SK-N-SH treated with all-trans-retinoic acid at 6 μM for 48 hours (cell line): ENCODE measurements around the gene KSR2.

Experiments
- ATAC-seq: fragments of 200-7000 bp; cut with Tn5 transposase; 3 replicates; pipeline ENCODE4 v1.9.1; 2020; ENCODE audit warnings: mild to moderate bottlenecking, moderate library complexity
- ARNTL ChIP-seq: fragments of 450-650 bp; formaldehyde crosslinking; IDR thresholded peaks from 2 replicates; pipeline ENCODE4 v1.5.0; 2020; ENCODE audit warnings: low read depth, mild to moderate bottlenecking, moderate library complexity, borderline replicate concordance
- BACH2 ChIP-seq: fragments of 250-450 bp; sonication (Bioruptor Pico); IDR thresholded peaks from 2 replicates; pipeline ENCODE4 v1.9.0; 2021; ENCODE audit warnings: mild to moderate bottlenecking, borderline replicate concordance
- CSDC2 ChIP-seq: fragments of 250-450 bp; sonication (Bioruptor Pico); IDR thresholded peaks from 2 replicates; pipeline ENCODE4 v1.5.0; 2020; ENCODE audit warnings: mild to moderate bottlenecking, moderate library complexity
- ESRRG ChIP-seq: fragments of 250-450 bp; sonication (Bioruptor Pico); IDR thresholded peaks from 2 replicates; pipeline ENCODE4 v1.6.1; 2021; ENCODE audit warnings: mild to moderate bottlenecking
- GLIS3 ChIP-seq: fragments of 250-450 bp; sonication (Bioruptor Pico); IDR thresholded peaks from 2 replicates; pipeline ENCODE4 v1.5.0; 2020; ENCODE audit warnings: mild to moderate bottlenecking, moderate library complexity
- OSR1 ChIP-seq: fragments of 250-450 bp; sonication (Bioruptor Pico); IDR thresholded peaks from 2 replicates; pipeline ENCODE4 v1.8.0; 2022; ENCODE audit warnings: moderate library complexity, mild to moderate bottlenecking, inconsistent platforms
- PPARA ChIP-seq: fragments of 250-450 bp; sonication (Bioruptor Pico); IDR thresholded peaks from 2 replicates; pipeline ENCODE4 v1.5.0; 2020; ENCODE audit warnings: mild to moderate bottlenecking, borderline replicate concordance
- RARB ChIP-seq: fragments of 250-450 bp; sonication (Bioruptor Pico); IDR thresholded peaks from 2 replicates; pipeline ENCODE4 v1.8.0; 2021; ENCODE audit warnings: mild to moderate bottlenecking, moderate library complexity
- SNAI2 ChIP-seq: fragments of 250-450 bp; sonication (Bioruptor Pico); IDR thresholded peaks from 2 replicates; pipeline ENCODE4 v1.5.0; 2020; ENCODE audit warnings: mild to moderate bottlenecking, moderate library complexity
- TCF4 ChIP-seq: fragments of 250-450 bp; sonication (Bioruptor Pico); IDR thresholded peaks from 2 replicates; pipeline ENCODE4 v1.8.0; 2021; ENCODE audit warnings: mild to moderate bottlenecking, moderate library complexity, borderline replicate concordance
- TOX ChIP-seq: fragments of 250-450 bp; sonication (Bioruptor Pico); IDR thresholded peaks from 2 replicates; pipeline ENCODE4 v1.8.0; 2021; ENCODE audit warnings: mild to moderate bottlenecking, moderate library complexity, borderline replicate concordance
- ZC3H10 ChIP-seq: fragments of 250-450 bp; sonication (Bioruptor Pico); IDR thresholded peaks from 2 replicates; pipeline ENCODE4 v1.5.1; 2021; ENCODE audit warnings: mild to moderate bottlenecking, moderate library complexity
- ZFP30 ChIP-seq: fragments of 450-650 bp; formaldehyde crosslinking; IDR thresholded peaks from 2 replicates; pipeline ENCODE4 v1.5.0; 2022; ENCODE audit warnings: mild to moderate bottlenecking, moderate library complexity
- ZNF565 ChIP-seq: fragments of 450-650 bp; formaldehyde crosslinking; conservative IDR thresholded peaks from 2 replicates; pipeline ENCODE4 v1.5.0; 2020; ENCODE audit warnings: low read depth, mild to moderate bottlenecking, moderate library complexity
- ZNF70 ChIP-seq: fragments of 450-650 bp; formaldehyde crosslinking; IDR thresholded peaks from 2 replicates; pipeline ENCODE4 v1.5.0; 2020; ENCODE audit warnings: mild to moderate bottlenecking, moderate library complexity
- TF ChIP-seq, protein P1 (sequence below): fragments of 250-450 bp; sonication (Bioruptor Pico); IDR thresholded peaks from 2 replicates; pipeline ENCODE4 v1.5.0; 2020; ENCODE audit warnings: mild to moderate bottlenecking, moderate library complexity
- TF ChIP-seq, protein P2 (sequence below): fragments of 250-450 bp; sonication (Bioruptor Pico); IDR thresholded peaks from 2 replicates; pipeline ENCODE4 v1.8.0; 2020; ENCODE audit warnings: mild to moderate bottlenecking, moderate library complexity, borderline replicate concordance
- TF ChIP-seq, protein P3 (sequence below): fragments of 250-450 bp; sonication (Bioruptor Pico); IDR thresholded peaks from 2 replicates; pipeline ENCODE4 v1.8.0; 2021; ENCODE audit warnings: low read depth, mild to moderate bottlenecking, moderate library complexity, borderline replicate concordance

The KSR2 gene

DNA sequence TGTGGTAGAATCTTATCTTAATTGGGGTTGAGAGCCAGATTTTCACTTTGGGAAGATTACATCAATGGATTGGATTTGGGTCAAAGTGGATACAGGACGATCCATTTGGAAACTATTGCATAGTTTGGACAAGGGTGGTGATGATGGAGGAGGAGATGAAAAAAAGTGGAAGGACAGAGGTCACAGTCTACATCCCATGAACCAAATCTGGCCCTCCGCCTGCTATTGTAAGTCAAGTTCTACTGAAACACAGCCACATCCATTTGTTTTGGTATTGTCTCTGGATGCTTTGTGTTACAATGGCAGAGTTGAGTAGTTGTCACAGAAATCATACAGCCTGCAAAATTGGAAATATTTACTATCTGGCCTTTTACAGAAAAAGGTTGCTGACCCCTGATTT, 310.6 kb downstream of the KSR2 start:
- ATAC-seq: no peak
- TF ChIP-seq, protein P1, sequence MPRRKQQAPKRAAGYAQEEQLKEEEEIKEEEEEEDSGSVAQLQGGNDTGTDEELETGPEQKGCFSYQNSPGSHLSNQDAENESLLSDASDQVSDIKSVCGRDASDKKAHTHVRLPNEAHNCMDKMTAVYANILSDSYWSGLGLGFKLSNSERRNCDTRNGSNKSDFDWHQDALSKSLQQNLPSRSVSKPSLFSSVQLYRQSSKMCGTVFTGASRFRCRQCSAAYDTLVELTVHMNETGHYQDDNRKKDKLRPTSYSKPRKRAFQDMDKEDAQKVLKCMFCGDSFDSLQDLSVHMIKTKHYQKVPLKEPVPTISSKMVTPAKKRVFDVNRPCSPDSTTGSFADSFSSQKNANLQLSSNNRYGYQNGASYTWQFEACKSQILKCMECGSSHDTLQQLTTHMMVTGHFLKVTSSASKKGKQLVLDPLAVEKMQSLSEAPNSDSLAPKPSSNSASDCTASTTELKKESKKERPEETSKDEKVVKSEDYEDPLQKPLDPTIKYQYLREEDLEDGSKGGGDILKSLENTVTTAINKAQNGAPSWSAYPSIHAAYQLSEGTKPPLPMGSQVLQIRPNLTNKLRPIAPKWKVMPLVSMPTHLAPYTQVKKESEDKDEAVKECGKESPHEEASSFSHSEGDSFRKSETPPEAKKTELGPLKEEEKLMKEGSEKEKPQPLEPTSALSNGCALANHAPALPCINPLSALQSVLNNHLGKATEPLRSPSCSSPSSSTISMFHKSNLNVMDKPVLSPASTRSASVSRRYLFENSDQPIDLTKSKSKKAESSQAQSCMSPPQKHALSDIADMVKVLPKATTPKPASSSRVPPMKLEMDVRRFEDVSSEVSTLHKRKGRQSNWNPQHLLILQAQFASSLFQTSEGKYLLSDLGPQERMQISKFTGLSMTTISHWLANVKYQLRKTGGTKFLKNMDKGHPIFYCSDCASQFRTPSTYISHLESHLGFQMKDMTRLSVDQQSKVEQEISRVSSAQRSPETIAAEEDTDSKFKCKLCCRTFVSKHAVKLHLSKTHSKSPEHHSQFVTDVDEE (CRISPR knock-in tag): no peak
- TF ChIP-seq, protein P2, sequence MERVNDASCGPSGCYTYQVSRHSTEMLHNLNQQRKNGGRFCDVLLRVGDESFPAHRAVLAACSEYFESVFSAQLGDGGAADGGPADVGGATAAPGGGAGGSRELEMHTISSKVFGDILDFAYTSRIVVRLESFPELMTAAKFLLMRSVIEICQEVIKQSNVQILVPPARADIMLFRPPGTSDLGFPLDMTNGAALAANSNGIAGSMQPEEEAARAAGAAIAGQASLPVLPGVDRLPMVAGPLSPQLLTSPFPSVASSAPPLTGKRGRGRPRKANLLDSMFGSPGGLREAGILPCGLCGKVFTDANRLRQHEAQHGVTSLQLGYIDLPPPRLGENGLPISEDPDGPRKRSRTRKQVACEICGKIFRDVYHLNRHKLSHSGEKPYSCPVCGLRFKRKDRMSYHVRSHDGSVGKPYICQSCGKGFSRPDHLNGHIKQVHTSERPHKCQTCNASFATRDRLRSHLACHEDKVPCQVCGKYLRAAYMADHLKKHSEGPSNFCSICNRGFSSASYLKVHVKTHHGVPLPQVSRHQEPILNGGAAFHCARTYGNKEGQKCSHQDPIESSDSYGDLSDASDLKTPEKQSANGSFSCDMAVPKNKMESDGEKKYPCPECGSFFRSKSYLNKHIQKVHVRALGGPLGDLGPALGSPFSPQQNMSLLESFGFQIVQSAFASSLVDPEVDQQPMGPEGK (CRISPR knock-in tag): no peak
- TF ChIP-seq, protein P3, sequence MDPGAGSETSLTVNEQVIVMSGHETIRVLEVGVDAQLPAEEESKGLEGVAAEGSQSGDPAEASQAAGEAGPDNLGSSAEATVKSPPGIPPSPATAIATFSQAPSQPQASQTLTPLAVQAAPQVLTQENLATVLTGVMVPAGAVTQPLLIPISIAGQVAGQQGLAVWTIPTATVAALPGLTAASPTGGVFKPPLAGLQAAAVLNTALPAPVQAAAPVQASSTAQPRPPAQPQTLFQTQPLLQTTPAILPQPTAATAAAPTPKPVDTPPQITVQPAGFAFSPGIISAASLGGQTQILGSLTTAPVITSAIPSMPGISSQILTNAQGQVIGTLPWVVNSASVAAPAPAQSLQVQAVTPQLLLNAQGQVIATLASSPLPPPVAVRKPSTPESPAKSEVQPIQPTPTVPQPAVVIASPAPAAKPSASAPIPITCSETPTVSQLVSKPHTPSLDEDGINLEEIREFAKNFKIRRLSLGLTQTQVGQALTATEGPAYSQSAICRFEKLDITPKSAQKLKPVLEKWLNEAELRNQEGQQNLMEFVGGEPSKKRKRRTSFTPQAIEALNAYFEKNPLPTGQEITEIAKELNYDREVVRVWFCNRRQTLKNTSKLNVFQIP: no peak
- no peak for TF ChIP-seq OSR1 (CRISPR knock-in tag)
- TF ChIP-seq ZC3H10 (CRISPR knock-in tag): no peak
- TF ChIP-seq CSDC2: no peak

DNA sequence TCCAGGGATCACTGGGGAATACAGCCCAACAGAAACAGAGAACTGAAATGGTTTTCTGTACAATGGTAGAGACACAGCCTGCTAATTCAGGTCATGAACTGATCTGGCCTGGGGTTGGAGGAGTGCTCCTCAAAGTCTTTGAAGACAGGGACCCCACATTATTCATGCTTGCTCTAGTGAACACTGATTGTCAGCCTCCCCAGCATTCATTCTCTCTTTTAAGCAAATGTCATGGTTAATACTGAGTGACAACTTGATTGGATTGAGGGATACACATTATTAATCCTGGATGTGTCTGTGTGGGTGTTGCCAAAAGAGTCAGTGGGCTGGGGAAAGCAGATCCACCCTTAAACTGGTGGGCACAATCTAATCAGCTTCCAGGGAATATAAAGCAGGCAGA, 319.0 kb downstream of the KSR2 start:
- ATAC-seq: no peak
- TF ChIP-seq ESRRG (CRISPR knock-in tag) (no peak), SNAI2 (CRISPR knock-in tag) (no peak), TCF4 (CRISPR knock-in tag) (no peak), TOX (CRISPR knock-in tag) (no peak), OSR1 (CRISPR knock-in tag) (no peak), RARB (CRISPR knock-in tag) (no peak), ZFP30 (CRISPR knock-in tag) (no peak), PPARA (no peak), ZNF565 (no peak), ZNF70 (CRISPR knock-in tag) (no peak), GLIS3 (no peak), BACH2 (CRISPR knock-in tag) (no peak), ARNTL (CRISPR knock-in tag) (no peak)
- TF ChIP-seq, protein P2 (CRISPR knock-in tag): no peak
- TF ChIP-seq, protein P3: no peak

DNA sequence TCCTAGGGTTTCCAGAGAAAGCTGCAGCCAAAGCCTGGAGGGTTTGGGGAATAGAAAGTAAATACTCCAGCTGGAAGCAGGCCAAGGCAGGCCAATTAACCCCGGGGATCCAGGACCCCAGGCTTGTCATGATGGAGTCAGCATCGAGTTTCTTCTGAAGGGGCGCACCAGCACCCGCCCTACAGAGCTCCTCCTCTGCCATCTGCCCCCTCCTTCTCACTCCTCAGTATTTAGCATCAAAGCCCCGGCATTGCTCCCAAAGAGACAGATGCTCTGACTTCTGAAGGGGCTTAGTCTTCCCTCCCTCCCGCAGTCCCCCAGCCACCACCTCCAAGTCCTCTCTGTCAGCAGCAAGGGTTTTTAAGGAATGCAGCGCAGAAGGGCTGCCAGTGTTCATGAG, 322.3 kb downstream of the KSR2 start:
- no peak for ATAC-seq

More for the DNA sequence above, 322.3 kb downstream of the KSR2 start:
- TF ChIP-seq, protein P1 (CRISPR knock-in tag): no peak
